Activated CD4-positive, alpha-beta memory T cell treated with anti-CD3 and anti-CD28 coated beads, Interleukin-2, amount 10 ng/mL, durations not matched to agents 7 days and 5 days (primary cell): Measurements from ENCODE around the gene GRK2. TPM values are rescaled to one million over a fixed set of nuclear protein-coding genes. Genes with fewer than 3 reads are reported as not detected.

ENCODE experiments used
- CTCF ChIA-PET: fragments of 350-600 bp; sonication (Branson Sonifier 250); formaldehyde crosslinking; loops from one replicate; lab custom pipeline; 2021; ENCODE audit warnings: antibody characterized with exemption, inconsistent platforms; lab: Charles Lee
- POLR2A ChIA-PET: fragments of 350-600 bp; sonication (Branson Sonifier 250); formaldehyde crosslinking; loops from one replicate; lab custom pipeline; 2021; ENCODE audit warnings: antibody characterized with exemption; lab: Charles Lee
- DNase-seq: peaks from one replicate; pipeline ENCODE4 v3.0.0-alpha.2; 2020
- H3K27ac Mint-ChIP-seq: one replicate; pipeline ENCODE4 v1.8.0; 2021; ENCODE audit warnings: mild to moderate bottlenecking, mixed read lengths
- H3K27me3 Mint-ChIP-seq: one replicate; pipeline ENCODE4 v1.8.0; 2021; ENCODE audit warnings: mixed read lengths
- H3K36me3 Mint-ChIP-seq: one replicate; pipeline ENCODE4 v1.8.0; 2021; ENCODE audit warnings: low read depth, mixed read lengths
- H3K4me1 Mint-ChIP-seq: one replicate; pipeline ENCODE4 v1.8.0; 2021; ENCODE audit warnings: mixed read lengths
- H3K4me3 Mint-ChIP-seq: one replicate; pipeline ENCODE4 v1.8.0; 2021; ENCODE audit warnings: mild to moderate bottlenecking, mixed read lengths
- H3K9me3 Mint-ChIP-seq: one replicate; pipeline ENCODE4 v1.8.0; 2021; ENCODE audit warnings: mixed read lengths
- total RNA-seq, 2 experiments: library from RNA; stranded (reverse); gene quantifications; one replicate each; pipeline ENCODE4 v1.2.3, GENCODE V29; 2021

Gene GRK2
- total RNA-seq, 2 experiments from 2014 or later: 333 to 338 TPM

GRCh38 chr11:67299471-67300191 lies 33.4 kb downstream of the GRK2 start:
- Mint-ChIP-seq H3K9me3 (peaks cover 10% of the 10 kb centered on the region), H3K4me1 (peaks cover 24% of the 10 kb centered on the region), H3K4me3 (no peak overlapping the region), H3K27ac (no peak overlapping the region), H3K27me3 (no peaks in the 10 kb centered on the region), H3K36me3 (peaks cover 53% of the 10 kb centered on the region)
- CTCF ChIA-PET: interaction anchor here (1.0 to 1.6 kb wide), 2 partner anchors 18 to 22 kb away, joined by 3 to 6 read pairs; no protein-coding TSS in a partner anchor
- POLR2A ChIA-PET: interaction anchor here (1.0 to 8.2 kb wide), 2 partner anchors 10 to 11 kb away, joined by 3 to 96 read pairs; partner anchors contain the start of gene ANKRD13D
- no peak for DNase-seq

DNA sequence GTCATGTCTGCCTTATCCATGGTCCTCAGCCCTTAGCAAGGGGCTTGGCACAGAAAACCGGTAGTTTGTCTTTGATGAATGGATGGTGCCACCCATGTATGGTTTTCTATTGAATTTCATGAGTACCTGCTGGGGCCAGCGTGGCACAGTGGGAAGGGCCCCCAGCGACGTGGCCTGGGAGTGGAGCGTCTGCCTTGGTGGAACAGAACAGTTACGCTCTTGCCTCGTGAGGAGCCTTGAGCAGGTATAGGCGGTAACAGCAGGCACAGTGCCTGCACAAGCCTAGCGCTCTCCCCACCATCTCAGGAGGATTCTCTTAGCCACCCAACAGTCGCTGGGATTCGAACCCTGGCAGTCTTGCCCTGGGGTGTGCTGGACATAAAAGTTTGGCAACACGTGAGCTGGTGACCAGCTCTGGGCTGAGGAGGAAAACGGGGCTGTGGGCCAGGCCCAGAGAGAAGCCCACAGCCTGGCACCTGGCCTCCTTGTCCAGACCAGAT lies 34.0 kb downstream of the GRK2 start:
- Mint-ChIP-seq H3K36me3 (peaks cover 46% of the 10 kb centered on the region), H3K9me3 (peaks cover 10% of the 10 kb centered on the region), H3K4me1 (peaks cover 28% of the 10 kb centered on the region), H3K4me3 (no peak overlapping the region), H3K27ac (no peak overlapping the region), H3K27me3 (no peaks in the 10 kb centered on the region)
- no peak for DNase-seq
- ChIA-PET POLR2A (interaction anchor here (1.0 to 8.2 kb wide), 2 partner anchors 10 to 11 kb away, joined by 3 to 96 read pairs; partner anchors contain the start of gene ANKRD13D), CTCF (interaction anchor here (1.0 to 1.1 kb wide), 2 partner anchors 17 to 37 kb away, joined by 3 read pairs; no protein-coding TSS in a partner anchor)

DNA sequence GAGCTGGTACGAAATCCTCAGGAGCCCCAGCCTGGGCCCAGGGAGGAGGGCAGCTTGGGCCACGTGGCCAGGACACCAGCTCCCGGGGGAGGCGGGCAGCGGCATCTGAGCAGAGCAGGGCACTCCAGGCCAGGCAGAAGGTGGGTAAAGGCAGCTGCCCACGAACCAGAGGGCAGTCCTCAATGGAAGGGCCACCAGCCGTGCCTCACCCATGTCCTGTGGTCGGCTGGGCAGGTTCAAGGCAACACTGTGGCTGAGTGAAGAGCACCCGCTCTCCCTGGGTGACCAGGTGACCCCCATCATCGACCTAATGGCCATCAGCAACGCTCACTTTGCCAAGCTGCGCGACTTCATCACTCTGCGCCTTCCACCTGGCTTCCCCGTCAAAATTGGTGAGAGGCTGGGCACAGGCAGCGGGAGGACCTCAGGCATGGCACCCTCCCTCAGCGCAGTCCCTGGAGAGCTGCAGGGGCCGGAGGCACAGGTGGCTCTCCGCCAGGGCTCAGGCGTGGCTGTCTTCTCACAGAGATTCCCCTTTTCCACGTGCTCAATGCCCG lies 34.6 kb downstream of the GRK2 start:
- POLR2A ChIA-PET: interaction anchor here (1.0 to 8.2 kb wide), 2 partner anchors 10 to 11 kb away, joined by 3 to 96 read pairs; partner anchors contain the start of gene ANKRD13D
- DNase-seq: no peak
- Mint-ChIP-seq H3K4me3 (no peak overlapping the region), H3K4me1 (peaks cover 28% of the 10 kb centered on the region), H3K36me3 (peaks cover 40% of the 10 kb centered on the region), H3K27ac (no peak overlapping the region), H3K9me3 (peaks cover 10% of the 10 kb centered on the region), H3K27me3 (no peaks in the 10 kb centered on the region)
- CTCF ChIA-PET: interaction anchor here (1.0 to 1.1 kb wide), 2 partner anchors 17 to 38 kb away, joined by 3 read pairs; no protein-coding TSS in a partner anchor

DNA sequence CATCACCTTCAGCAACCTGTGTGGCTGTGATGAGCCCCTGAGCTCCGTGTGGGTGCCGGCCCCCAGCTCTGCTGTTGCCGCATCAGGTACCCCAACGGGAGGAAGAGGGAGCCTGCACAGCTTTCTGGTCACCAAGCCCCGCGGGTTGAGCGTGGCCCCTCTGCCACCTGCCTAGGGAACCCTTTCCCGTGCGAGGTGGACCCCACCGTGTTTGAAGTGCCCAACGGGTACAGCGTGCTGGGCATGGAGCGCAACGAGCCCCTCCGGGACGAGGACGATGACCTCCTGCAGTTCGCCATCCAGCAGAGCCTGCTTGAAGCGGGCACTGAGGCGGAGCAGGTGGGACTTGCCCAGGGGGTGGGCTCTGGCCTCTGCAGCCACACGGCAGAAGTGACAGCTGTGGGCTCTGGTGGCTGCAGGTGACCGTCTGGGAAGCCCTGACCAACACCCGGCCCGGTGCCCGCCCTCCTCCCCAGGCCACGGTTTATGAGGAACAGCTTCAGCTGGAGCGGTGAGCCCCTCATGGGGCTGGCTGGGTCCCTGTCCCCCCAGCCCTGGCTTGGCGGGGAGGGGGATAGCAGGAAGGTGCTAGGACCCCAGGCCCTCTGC lies 35.1 kb downstream of the GRK2 start:
- no peak for DNase-seq
- no peak overlapping the region for H3K27ac Mint-ChIP-seq
- peaks cover 35% of the 10 kb centered on the region for H3K36me3 Mint-ChIP-seq
- ChIA-PET POLR2A (interaction anchor here (3.0 to 8.2 kb wide), 3 partner anchors 11 to 34 kb away, joined by 16 to 96 read pairs (median 19); partner anchors contain the start of genes ANKRD13D and GRK2), CTCF (interaction anchor here (1.1 kb wide), 1 partner anchor 38 kb away, joined by 3 read pairs; no protein-coding TSS in a partner anchor)
- H3K9me3 Mint-ChIP-seq: peaks cover 4% of the 10 kb centered on the region
- peaks cover 24% of the 10 kb centered on the region for H3K4me1 Mint-ChIP-seq
- no peak overlapping the region for H3K4me3 Mint-ChIP-seq
- H3K27me3 Mint-ChIP-seq: no peaks in the 10 kb centered on the region

DNA sequence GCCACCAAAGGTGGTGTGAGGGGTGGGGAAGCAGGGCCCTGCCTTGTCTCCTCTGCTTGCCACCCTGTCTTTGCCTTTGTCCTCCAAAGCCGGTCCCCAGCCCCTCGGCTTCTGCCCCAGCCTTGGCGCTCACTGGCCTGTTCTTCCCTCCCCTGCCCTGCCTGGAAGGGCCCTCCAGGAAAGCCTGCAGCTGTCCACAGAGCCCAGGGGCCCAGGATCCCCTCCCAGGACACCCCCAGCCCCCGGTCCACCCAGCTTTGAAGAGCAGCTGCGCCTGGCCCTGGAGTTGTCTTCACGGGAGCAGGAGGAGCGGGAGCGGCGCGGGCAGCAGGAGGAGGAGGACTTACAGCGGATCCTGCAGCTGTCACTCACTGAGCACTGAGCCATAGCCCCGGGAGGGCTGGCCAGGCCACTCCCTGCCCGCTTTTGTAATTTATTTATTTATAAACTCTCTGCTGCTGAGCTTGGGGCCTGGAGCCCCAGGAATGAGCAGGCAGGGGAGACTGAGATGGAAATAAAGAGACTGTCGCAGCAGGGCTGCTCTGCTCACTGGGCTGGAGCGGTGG lies 35.8 kb downstream of the GRK2 start:
- peaks cover 28% of the 10 kb centered on the region for H3K36me3 Mint-ChIP-seq
- H3K27me3 Mint-ChIP-seq: no peaks in the 10 kb centered on the region
- CTCF ChIA-PET: interaction anchor here (1.6 to 3.0 kb wide), 3 partner anchors 13 to 15 kb away, joined by 5 to 13 read pairs (median 5); no protein-coding TSS in a partner anchor
- DNase-seq: no peak
- H3K4me3 Mint-ChIP-seq: peak overlapping the region; percentile 24
- no peaks in the 10 kb centered on the region for H3K9me3 Mint-ChIP-seq
- H3K4me1 Mint-ChIP-seq: peaks cover 19% of the 10 kb centered on the region
- POLR2A ChIA-PET: interaction anchor here (1.5 to 8.2 kb wide), 8 partner anchors 12 to 49 kb away, joined by 4 to 96 read pairs (median 16); partner anchors contain the start of genes ANKRD13D and GRK2
- H3K27ac Mint-ChIP-seq: no peak overlapping the region

GRCh38 chr11:67302571-67303131 lies 36.4 kb downstream of the GRK2 start:
- peaks cover 24% of the 10 kb centered on the region for H3K36me3 Mint-ChIP-seq
- no peaks in the 10 kb centered on the region for H3K27me3 Mint-ChIP-seq
- peak overlapping the region; percentile 24 for H3K4me3 Mint-ChIP-seq
- peaks cover 19% of the 10 kb centered on the region for H3K4me1 Mint-ChIP-seq
- CTCF ChIA-PET: interaction anchor here (0.9 to 3.0 kb wide), 8 partner anchors 13 to 50 kb away, joined by 3 to 13 read pairs (median 4); no protein-coding TSS in a partner anchor
- POLR2A ChIA-PET: interaction anchor here (0.9 to 8.2 kb wide), 10 partner anchors 9 to 50 kb away, joined by 4 to 96 read pairs (median 16); partner anchors contain the start of genes ANKRD13D and GRK2
- no peak overlapping the region for H3K27ac Mint-ChIP-seq
- DNase-seq: no peak
- H3K9me3 Mint-ChIP-seq: no peaks in the 10 kb centered on the region

GRCh38 chr11:67303132-67303834 lies 37.0 kb downstream of the GRK2 start, which contains the start of gene SSH3:
TSS of gene SSH3 (plus strand) at chr11:67303530. CDS start at chr11:67303626, 96 bp downstream.
- no peak within 1 kb of the TSS for H3K27ac Mint-ChIP-seq
- H3K36me3 Mint-ChIP-seq: peaks cover 18% of the 10 kb centered on the region
- no peaks in the 10 kb centered on the region for H3K27me3 Mint-ChIP-seq
- no peaks in the 10 kb centered on the region for H3K9me3 Mint-ChIP-seq
- H3K4me1 Mint-ChIP-seq: peaks cover 18% of the 10 kb centered on the region
- H3K4me3 Mint-ChIP-seq: peak within 1 kb of the TSS; percentile 68
- POLR2A ChIA-PET: interaction anchor here (0.9 to 8.2 kb wide), 11 partner anchors 9 to 50 kb away, joined by 3 to 96 read pairs (median 15); partner anchors contain the start of genes ANKRD13D and GRK2
- CTCF ChIA-PET: interaction anchor here (0.5 to 3.0 kb wide), 9 partner anchors 10 to 50 kb away, joined by 3 to 13 read pairs (median 4); no protein-coding TSS in a partner anchor
- DNase-seq: peak; percentile 60

DNA sequence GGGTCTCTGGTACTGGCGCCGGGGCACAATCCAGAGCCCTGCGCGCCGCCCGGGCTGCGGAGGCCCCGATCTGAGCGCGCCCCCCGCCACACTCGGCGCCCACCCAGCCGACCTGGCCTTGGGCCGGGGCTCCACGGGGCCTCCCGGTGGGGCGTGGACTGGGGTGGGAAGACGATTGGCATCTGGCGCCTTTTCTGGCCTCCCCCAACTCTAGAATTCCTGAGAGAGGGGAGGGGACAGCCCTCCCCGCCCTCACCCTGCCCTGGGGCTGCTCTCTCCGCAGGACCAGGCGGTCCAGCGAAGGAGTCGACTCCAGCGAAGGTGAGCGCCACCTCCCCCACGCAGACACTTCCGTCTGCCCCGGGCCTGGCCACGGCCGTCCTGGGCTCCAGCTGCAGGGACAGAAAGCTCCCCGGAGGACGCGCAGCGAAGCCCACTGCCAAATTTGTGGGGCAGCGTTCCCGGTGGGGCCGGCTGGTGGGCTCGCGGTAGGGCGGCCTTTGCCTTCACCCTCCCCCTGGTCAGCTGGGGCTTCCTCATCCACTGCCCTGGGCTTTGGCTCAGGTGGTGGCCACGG lies 37.6 kb downstream of the GRK2 start:
- Mint-ChIP-seq H3K36me3 (peaks cover 11% of the 10 kb centered on the region), H3K27ac (no peak overlapping the region), H3K4me1 (peaks cover 14% of the 10 kb centered on the region), H3K27me3 (no peaks in the 10 kb centered on the region), H3K4me3 (peak overlapping the region; percentile 68), H3K9me3 (no peaks in the 10 kb centered on the region)
- ChIA-PET POLR2A (interaction anchor here (1.0 to 8.2 kb wide), 10 partner anchors 9 to 51 kb away, joined by 3 to 96 read pairs (median 16); partner anchors contain the start of genes ANKRD13D and GRK2), CTCF (interaction anchor here (1.2 to 3.0 kb wide), 6 partner anchors 11 to 48 kb away, joined by 3 to 13 read pairs (median 5); no protein-coding TSS in a partner anchor)
- no peak for DNase-seq

DNA sequence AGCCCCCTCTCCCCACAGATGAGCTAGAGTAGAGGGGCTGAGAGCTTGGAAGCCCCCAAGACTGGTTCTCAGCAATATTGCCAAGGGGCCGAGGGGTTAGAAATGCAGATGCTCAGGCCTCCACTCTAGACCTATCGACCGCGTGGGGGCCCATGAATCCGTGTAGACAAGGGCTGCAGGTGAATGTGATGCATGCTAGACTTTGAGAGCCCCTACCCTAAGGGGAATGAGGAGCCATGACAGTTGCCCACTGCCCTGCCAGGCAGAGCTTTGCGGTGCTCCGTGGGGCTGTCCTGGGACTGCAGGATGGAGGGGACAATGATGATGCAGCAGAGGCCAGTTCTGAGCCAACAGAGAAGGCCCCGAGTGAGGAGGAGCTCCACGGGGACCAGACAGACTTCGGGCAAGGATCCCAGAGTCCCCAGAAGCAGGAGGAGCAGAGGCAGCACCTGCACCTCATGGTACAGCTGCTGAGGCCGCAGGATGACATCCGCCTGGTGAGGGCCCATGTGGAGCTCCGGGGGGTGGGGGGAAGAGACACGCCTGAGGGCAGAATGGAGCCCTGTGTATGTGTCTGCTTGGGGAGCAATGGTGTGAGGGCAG lies 38.3 kb downstream of the GRK2 start:
- Mint-ChIP-seq H3K4me3 (peak overlapping the region; percentile 32), H3K36me3 (peaks cover 8% of the 10 kb centered on the region), H3K9me3 (no peaks in the 10 kb centered on the region), H3K4me1 (peaks cover 14% of the 10 kb centered on the region), H3K27me3 (no peaks in the 10 kb centered on the region), H3K27ac (no peak overlapping the region)
- ChIA-PET CTCF (interaction anchor here (2.4 to 3.0 kb wide), 2 partner anchors 11 to 13 kb away, joined by 5 to 13 read pairs; no protein-coding TSS in a partner anchor), POLR2A (interaction anchor here (1.0 to 8.2 kb wide), 9 partner anchors 9 to 43 kb away, joined by 3 to 96 read pairs (median 15); partner anchors contain the start of genes ANKRD13D and GRK2)
- no peak for DNase-seq

- Mint-ChIP-seq H3K4me3 (no peak overlapping the region), H3K36me3 (no peaks in the 10 kb centered on the region), H3K27me3 (no peaks in the 10 kb centered on the region), H3K27ac (no peak overlapping the region), H3K4me1 (peaks cover 22% of the 10 kb centered on the region), H3K9me3 (no peaks in the 10 kb centered on the region)
- POLR2A ChIA-PET: interaction anchor here (0.9 to 1.6 kb wide), 3 partner anchors 8 to 37 kb away, joined by 3 to 4 read pairs (median 3); partner anchors contain the start of gene ANKRD13D
- CTCF ChIA-PET: interaction anchor here (2.9 kb wide), 1 partner anchor 11 kb away, joined by 8 read pairs; no protein-coding TSS in a partner anchor
- no peak for DNase-seq
Observed at GRCh38 chr11:67306769-67307544, 40.7 kb downstream of the GRK2 start.
